ENCODE measurements around the gene ZNF276. TPM values are rescaled to one million over a fixed set of nuclear protein-coding genes. Genes with fewer than 3 reads are reported as not detected.
A peak's percentile ranks its signal among the peaks of the same experiment; 100 is the strongest.

The ZNF276 gene
- polyA plus RNA-seq, 3 donors = 2.2 to 54.5 (median 3.2) TPM

DNA sequence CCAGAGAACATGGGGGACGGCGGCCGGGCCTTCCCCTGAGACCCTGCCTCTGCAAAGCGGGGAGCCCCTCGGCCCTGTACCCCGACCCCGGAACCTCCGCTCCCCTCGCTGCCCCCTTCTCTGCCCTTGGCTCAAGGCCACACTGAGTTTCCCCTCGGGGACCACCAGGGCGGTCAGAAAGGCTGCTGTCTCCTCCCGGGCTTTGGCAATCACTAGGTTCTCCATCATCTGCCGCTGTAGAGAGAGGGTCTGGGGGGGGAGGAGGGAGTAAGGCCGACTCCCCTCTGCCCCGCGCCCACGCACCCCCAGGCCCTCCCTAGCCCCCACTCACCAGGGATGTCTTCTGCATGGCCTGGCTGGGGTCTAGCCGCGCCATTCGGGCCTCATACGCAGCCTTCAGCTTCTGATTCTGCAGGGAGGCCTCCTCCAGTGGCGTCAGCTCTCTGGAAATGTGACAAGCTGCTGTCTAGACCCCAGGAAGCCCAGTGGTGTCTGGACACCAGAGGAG is 9.0 kb upstream of the ZNF276 start:
- Histone ChIP-seq H3K79me2 (ENCODE audit: insufficient read depth, low read length) (no peaks in the 10 kb centered on the region), H3K36me3 (replicated peaks in 1 of 2; ENCODE audit: control insufficient read depth in 1 of 2, insufficient read depth in 2 of 2, low read length in 2 of 2) (peaks cover 9 to 18% of the 10 kb centered on the region in 2 donors), H4K20me1 (ENCODE audit: insufficient read depth, low read length) (no peaks in the 10 kb centered on the region), H3K4me1 (ENCODE audit: control insufficient read depth in 1 of 2, insufficient read depth in 2 of 2, low read length in 2 of 2) (peaks cover 12 to 15% of the 10 kb centered on the region in 2 donors), H3K9me3 (replicated peaks in 1 of 2; ENCODE audit: control insufficient read depth in 1 of 2, insufficient read depth in 1 of 2, low read length in 2 of 2) (no peaks in the 10 kb centered on the region), H3K4me3 (replicated peaks in 1 of 3; ENCODE audit: low read depth in 2 of 3, low read length in 3 of 3) (peak overlapping the region in 2 of 3 experiments; percentile 16 to 63), H2AFZ (ENCODE audit: insufficient read depth, low read depth, low read length, poor library complexity, severe bottlenecking) (peak overlapping the region; percentile 68), H3K27me3 (ENCODE audit: control insufficient read depth in 2 of 2, insufficient read depth in 2 of 2, low read length in 2 of 2) (peaks cover 0 to 12% of the 10 kb centered on the region in 2 donors), H3K27ac (ENCODE audit: low read depth in 1 of 2, low read length in 2 of 2) (no peak overlapping the region), H3K4me2 (replicated peaks; ENCODE audit: extremely low read depth, low read length, poor library complexity, severe bottlenecking) (peak overlapping the region; percentile 74), H3K9ac (ENCODE audit: insufficient read depth, low read length, poor library complexity, severe bottlenecking) (peak overlapping the region; percentile 15)
- Mint-ChIP-seq H3K4me3 (peak overlapping the region; percentile 51 to 64), H3K4me1 (peaks cover 8% of the 10 kb centered on the region), H3K27me3 (ENCODE audit: low read depth in 3 of 3) (peaks cover 8 to 19% (median 16%) of the 10 kb centered on the region in 3 donors), H3K36me3 (peaks cover 9 to 26% of the 10 kb centered on the region in 2 donors), H3K9me3 (peaks cover 0 to 2% (median 0%) of the 10 kb centered on the region in 7 donors), H3K27ac (no peak overlapping the region)
- no peak for DNase-seq
- intact Hi-C loops (cut with micrococcal nuclease) = no loop called here
- TF ChIP-seq, protein P1, sequence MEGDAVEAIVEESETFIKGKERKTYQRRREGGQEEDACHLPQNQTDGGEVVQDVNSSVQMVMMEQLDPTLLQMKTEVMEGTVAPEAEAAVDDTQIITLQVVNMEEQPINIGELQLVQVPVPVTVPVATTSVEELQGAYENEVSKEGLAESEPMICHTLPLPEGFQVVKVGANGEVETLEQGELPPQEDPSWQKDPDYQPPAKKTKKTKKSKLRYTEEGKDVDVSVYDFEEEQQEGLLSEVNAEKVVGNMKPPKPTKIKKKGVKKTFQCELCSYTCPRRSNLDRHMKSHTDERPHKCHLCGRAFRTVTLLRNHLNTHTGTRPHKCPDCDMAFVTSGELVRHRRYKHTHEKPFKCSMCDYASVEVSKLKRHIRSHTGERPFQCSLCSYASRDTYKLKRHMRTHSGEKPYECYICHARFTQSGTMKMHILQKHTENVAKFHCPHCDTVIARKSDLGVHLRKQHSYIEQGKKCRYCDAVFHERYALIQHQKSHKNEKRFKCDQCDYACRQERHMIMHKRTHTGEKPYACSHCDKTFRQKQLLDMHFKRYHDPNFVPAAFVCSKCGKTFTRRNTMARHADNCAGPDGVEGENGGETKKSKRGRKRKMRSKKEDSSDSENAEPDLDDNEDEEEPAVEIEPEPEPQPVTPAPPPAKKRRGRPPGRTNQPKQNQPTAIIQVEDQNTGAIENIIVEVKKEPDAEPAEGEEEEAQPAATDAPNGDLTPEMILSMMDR (IDR thresholded peaks at IDR 0.05) = no peak
- 18% methylated on average over 14 of the region's 22 CpGs for WGBS (ENCODE audit: insufficient coverage)

DNA sequence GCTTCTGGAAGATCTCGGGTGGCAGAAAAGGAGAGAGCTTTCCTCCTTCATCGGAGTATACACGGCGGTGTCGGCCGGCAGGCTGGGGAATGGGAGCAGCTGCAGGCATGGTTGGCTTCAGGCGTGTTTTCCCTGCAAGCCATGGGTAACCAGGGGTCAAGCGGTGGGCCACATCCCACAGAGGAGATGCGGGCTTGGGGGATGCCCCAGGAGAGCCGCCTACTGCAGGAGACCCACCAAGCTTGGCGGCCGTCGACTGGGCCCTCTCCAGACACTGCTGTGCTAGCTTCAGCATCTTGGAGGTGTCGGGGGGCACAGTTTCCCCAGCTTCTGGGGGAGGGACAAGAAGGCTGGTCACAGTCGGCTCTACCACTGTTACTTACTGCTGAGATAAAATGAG is 4.8 kb upstream of the ZNF276 start:
- Histone ChIP-seq H3K4me2 (replicated peaks; ENCODE audit: extremely low read depth, low read length, poor library complexity, severe bottlenecking) (no peak overlapping the region), H2AFZ (ENCODE audit: insufficient read depth, low read depth, low read length, poor library complexity, severe bottlenecking) (no peak overlapping the region), H3K9me3 (replicated peaks in 1 of 2; ENCODE audit: control insufficient read depth in 1 of 2, insufficient read depth in 1 of 2, low read length in 2 of 2) (no peaks in the 10 kb centered on the region), H4K20me1 (ENCODE audit: insufficient read depth, low read length) (no peaks in the 10 kb centered on the region), H3K27me3 (ENCODE audit: control insufficient read depth in 2 of 2, insufficient read depth in 2 of 2, low read length in 2 of 2) (peaks cover 0 to 12% of the 10 kb centered on the region in 2 donors), H3K9ac (ENCODE audit: insufficient read depth, low read length, poor library complexity, severe bottlenecking) (no peak overlapping the region), H3K4me3 (replicated peaks in 1 of 3; ENCODE audit: low read depth in 2 of 3, low read length in 3 of 3) (no peak overlapping the region), H3K4me1 (ENCODE audit: control insufficient read depth in 1 of 2, insufficient read depth in 2 of 2, low read length in 2 of 2) (peaks cover 36 to 45% of the 10 kb centered on the region in 2 donors), H3K79me2 (ENCODE audit: insufficient read depth, low read length) (peaks cover 9% of the 10 kb centered on the region), H3K36me3 (replicated peaks in 1 of 2; ENCODE audit: control insufficient read depth in 1 of 2, insufficient read depth in 2 of 2, low read length in 2 of 2) (no peaks in the 10 kb centered on the region), H3K27ac (ENCODE audit: low read depth in 1 of 2, low read length in 2 of 2) (no peak overlapping the region)
- 93% methylated on average over 15 of the region's 15 CpGs for WGBS (ENCODE audit: insufficient coverage)
- DNase-seq = no peak
- peaks cover 6 to 16% (median 13%) of the 10 kb centered on the region in 3 donors for H3K27me3 Mint-ChIP-seq (ENCODE audit: low read depth in 3 of 3)
- TF ChIP-seq, protein P1 (IDR thresholded peaks at IDR 0.05) = no peak
- no peak overlapping the region for H3K4me3 Mint-ChIP-seq
- H3K36me3 Mint-ChIP-seq = peaks cover 6 to 17% of the 10 kb centered on the region in 2 donors
- intact Hi-C loops (cut with micrococcal nuclease) = no loop called here
- peaks cover 34% of the 10 kb centered on the region for H3K4me1 Mint-ChIP-seq
- H3K27ac Mint-ChIP-seq = no peak overlapping the region
- H3K9me3 Mint-ChIP-seq = peaks cover 0 to 2% (median 0%) of the 10 kb centered on the region in 7 donors

Measured in CD14-positive monocyte (primary cell).